ENCODE results near the gene SLC39A6. TPM values are rescaled to one million over a fixed set of nuclear protein-coding genes. Genes with fewer than 3 reads are reported as not detected.

Gene SLC39A6
- polyA plus RNA-seq, 2 of the 4 experiments (the other 2 are of a cell fraction) = 49.1 to 68.0 TPM

DNA sequence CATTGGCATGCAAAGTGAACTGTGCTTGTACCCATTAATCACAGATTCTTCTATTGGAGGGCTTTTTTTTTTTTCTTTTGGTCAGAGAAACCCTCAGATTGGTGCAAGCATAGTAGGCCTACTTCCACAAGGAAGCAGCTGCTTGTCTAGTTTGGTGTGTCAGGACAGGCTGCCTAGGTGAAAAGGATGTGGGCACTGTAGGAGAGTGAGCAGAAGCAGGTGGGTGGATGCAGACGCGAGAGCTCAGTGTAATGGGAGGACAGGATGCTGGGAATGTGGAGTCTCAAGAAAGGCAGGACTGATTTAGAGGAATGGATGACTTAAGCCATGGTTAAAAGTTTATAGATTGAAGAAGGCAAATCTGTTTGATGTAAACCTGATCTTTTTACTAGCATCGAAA, 3.6 kb upstream of the SLC39A6 start (continued):
- TF ChIP-seq CBX2 (IDR thresholded peaks at IDR 0.05; ENCODE audit: borderline replicate concordance, low read depth) = no peak
- TF ChIP-seq HOXB13 (CRISPR knock-in tag; IDR thresholded peaks at IDR 0.05; ENCODE audit: low read depth) = no peak
- no peak for TF ChIP-seq HDAC2 (IDR thresholded peaks at IDR 0.05)
- TF ChIP-seq FOXS1 (CRISPR knock-in tag; IDR thresholded peaks at IDR 0.05) = no peak
- no peak for TF ChIP-seq CHD4 (IDR thresholded peaks at IDR 0.05; ENCODE audit: borderline replicate concordance)
- no peak for TF ChIP-seq REST (IDR thresholded peaks at IDR 0.05)
- no peak for TF ChIP-seq TP53 (CRISPR knock-in tag; IDR thresholded peaks at IDR 0.05)

DNA sequence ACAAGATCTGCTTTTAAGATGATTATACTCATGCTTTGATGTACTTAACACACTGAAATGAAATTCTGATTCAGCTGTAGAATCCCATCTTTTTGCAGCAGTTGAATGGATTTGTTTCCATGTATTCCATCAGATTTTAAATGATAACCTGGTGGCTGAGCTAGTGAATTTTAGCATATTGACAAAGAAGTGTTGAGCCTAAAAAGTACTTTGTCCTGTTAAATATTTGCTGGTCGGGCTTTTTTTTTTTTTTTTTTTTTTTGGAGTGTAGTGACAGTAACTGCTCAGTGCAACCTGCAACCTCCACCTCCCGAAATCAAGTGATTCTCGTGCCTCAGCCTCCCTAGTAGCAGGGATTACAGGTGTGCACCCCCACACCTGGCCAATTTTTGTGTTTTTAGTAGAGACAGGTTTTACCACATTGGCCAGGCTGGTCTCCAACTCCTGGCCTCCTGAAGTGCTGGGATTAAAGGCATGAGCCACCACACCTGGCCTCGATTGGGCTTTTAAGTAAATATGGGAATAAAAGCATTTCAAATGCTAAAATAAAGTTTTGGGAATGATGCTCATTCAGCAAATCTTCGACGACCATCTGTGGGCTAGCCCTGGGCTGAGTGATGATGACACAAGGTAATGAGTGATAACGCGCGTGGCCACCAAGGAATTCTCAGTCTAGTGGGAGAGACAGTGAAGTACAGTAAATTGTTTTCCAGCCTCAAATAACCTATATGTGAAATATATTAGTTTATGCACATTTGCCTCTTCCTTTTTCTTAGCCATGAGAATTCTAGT, 2.7 kb upstream of the SLC39A6 start:
- Histone ChIP-seq H3K4me1 (peaks cover 13% of the 10 kb centered on the region; the same call in 2 of the 3 replicates), H3K4me2 (peak overlapping the region; percentile 75), H3K4me3 (no peak overlapping the region; the same call in 2 of the 3 replicates), H3K9me3 (no peaks in the 10 kb centered on the region), H3K27ac (no peak overlapping the region)
- CTCF ChIA-PET = interaction anchor here (1.2 kb wide), 1 partner anchor 36 kb away, joined by 3 read pairs; no protein-coding TSS in a partner anchor
- no peak for ATAC-seq
- POLR2A ChIA-PET = interaction anchor here (0.6 kb wide), 1 partner anchor 160 kb away, joined by 9 read pairs; no protein-coding TSS in a partner anchor
- no peak for FAIRE-seq
- DNase-seq (ENCODE audit: low read depth in 1 of 2, low spot score in 1 of 2) = no peak
- 88% methylated on average over 9 of the region's 9 CpGs for WGBS (ENCODE audit: missing lambda C conversion rate)
- TF ChIP-seq REST (IDR thresholded peaks at IDR 0.05) (no peak), CBX8 (IDR thresholded peaks at IDR 0.05) (no peak), CBX2 (IDR thresholded peaks at IDR 0.05; ENCODE audit: borderline replicate concordance, low read depth) (no peak), SREBF2 (IDR thresholded peaks at IDR 0.05) (no peak), NPAS2 (CRISPR knock-in tag; IDR thresholded peaks at IDR 0.05; ENCODE audit: borderline replicate concordance) (no peak), EHMT2 (IDR thresholded peaks at IDR 0.05; ENCODE audit: low read depth) (no peak), POLR2A (IDR thresholded peaks at IDR 0.05; ENCODE audit: low read length) (no peak), POLR2AphosphoS2 (conservative IDR thresholded peaks at IDR 0.05; ENCODE audit: low read length) (no peak), ZSCAN20 (CRISPR knock-in tag; IDR thresholded peaks at IDR 0.05) (no peak), KDM5A (IDR thresholded peaks at IDR 0.05) (no peak), TP53 (CRISPR knock-in tag; IDR thresholded peaks at IDR 0.05) (no peak), JUNB (IDR thresholded peaks at IDR 0.05) (no peak), HOXB13 (CRISPR knock-in tag; IDR thresholded peaks at IDR 0.05; ENCODE audit: low read depth) (no peak)
- TF ChIP-seq, protein P1, sequence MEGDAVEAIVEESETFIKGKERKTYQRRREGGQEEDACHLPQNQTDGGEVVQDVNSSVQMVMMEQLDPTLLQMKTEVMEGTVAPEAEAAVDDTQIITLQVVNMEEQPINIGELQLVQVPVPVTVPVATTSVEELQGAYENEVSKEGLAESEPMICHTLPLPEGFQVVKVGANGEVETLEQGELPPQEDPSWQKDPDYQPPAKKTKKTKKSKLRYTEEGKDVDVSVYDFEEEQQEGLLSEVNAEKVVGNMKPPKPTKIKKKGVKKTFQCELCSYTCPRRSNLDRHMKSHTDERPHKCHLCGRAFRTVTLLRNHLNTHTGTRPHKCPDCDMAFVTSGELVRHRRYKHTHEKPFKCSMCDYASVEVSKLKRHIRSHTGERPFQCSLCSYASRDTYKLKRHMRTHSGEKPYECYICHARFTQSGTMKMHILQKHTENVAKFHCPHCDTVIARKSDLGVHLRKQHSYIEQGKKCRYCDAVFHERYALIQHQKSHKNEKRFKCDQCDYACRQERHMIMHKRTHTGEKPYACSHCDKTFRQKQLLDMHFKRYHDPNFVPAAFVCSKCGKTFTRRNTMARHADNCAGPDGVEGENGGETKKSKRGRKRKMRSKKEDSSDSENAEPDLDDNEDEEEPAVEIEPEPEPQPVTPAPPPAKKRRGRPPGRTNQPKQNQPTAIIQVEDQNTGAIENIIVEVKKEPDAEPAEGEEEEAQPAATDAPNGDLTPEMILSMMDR (IDR thresholded peaks at IDR 0.05) = no peak

All from A549 (cell line).